ENCODE data around the gene HRC.
"Not testable (repeated sequence)": the region's sequence is repeated elsewhere in the genome, so short reads cannot be mapped to it uniquely, and the experiment has no call there.

Gene HRC

GRCh38 chr19:49157445-49158224, 2.4 kb upstream of the HRC start, which contains the start of gene TRPM4:
Gene TRPM4, plus strand, starts transcription at chr19:49157792. Its CDS starts 75 bp downstream, at chr19:49157867.
- DNase-seq = peak; percentile 74

GRCh38 chr19:49155820-49156346, 687 bp upstream of the HRC start:
- DNase-seq = no peak

- no peak for DNase-seq
Measured at GRCh38 chr19:49154279-49154678, 917 bp downstream of the HRC start.

- no peak for DNase-seq
Measured at GRCh38 chr19:49153167-49153809, 1.9 kb downstream of the HRC start.

GRCh38 chr19:49152119-49152550, 3.1 kb downstream of the HRC start:
- DNase-seq = no peak

GRCh38 chr19:49151267-49152118, 3.7 kb downstream of the HRC start:
- peak; percentile 72 for DNase-seq

- no peak for DNase-seq
Measured at GRCh38 chr19:49150944-49151243, 4.3 kb downstream of the HRC start.

GRCh38 chr19:49150106-49150943, 4.9 kb downstream of the HRC start:
- DNase-seq = peak; percentile 70

- DNase-seq = no peak
Measured at GRCh38 chr19:49149652-49150105, 5.5 kb downstream of the HRC start.

GRCh38 chr19:49148784-49149651, 6.2 kb downstream of the HRC start:
- peak; percentile 90 for DNase-seq

- DNase-seq = no peak
Measured at GRCh38 chr19:49148044-49148682, 7.0 kb downstream of the HRC start.

GRCh38 chr19:49146408-49146770, 8.8 kb downstream of the HRC start:
- not testable (repeated sequence) for DNase-seq

- peak; percentile 97 for DNase-seq
Measured at GRCh38 chr19:49145573-49146407, 9.4 kb downstream of the HRC start.

- DNase-seq = peak; percentile 85
Measured at GRCh38 chr19:49142866-49143335, 12.3 kb downstream of the HRC start.

- no peak for DNase-seq
Measured at GRCh38 chr19:49141352-49141751, 13.8 kb downstream of the HRC start.

GRCh38 chr19:49140951-49141350, 14.2 kb downstream of the HRC start:
- DNase-seq = no peak

GRCh38 chr19:49136771-49137171, 18.4 kb downstream of the HRC start:
- DNase-seq = no peak

GRCh38 chr19:49135686-49136085, 19.5 kb downstream of the HRC start:
- DNase-seq = no peak

GRCh38 chr19:49133621-49134454, 21.4 kb downstream of the HRC start:
- DNase-seq = peak; percentile 79
